ENCODE data around the gene SEC11A. TPM values are rescaled to one million over a fixed set of nuclear protein-coding genes. Genes with fewer than 3 reads are reported as not detected.

Gene SEC11A
- total RNA-seq, 1 donor from 2014 or later = 589 TPM

- no peaks in the 10 kb centered on the region for H3K79me2 ChIP-seq (ENCODE audit: low read depth)
- H3K27me3 Mint-ChIP-seq (ENCODE audit: insufficient read depth, low read depth) = no peaks in the 10 kb centered on the region
- H3K9ac ChIP-seq = no peak overlapping the region
- no peak for DNase-seq (ENCODE audit: low spot score)
- H3K9me3 Mint-ChIP-seq = no peaks in the 10 kb centered on the region
- no peak overlapping the region for H3K27ac ChIP-seq
- no peaks in the 10 kb centered on the region for H3K9me3 ChIP-seq (ENCODE audit: low read depth)
- H3F3A ChIP-seq (ENCODE audit: low read depth) = peaks cover 12% of the 10 kb centered on the region
- H3K27ac Mint-ChIP-seq = no peak overlapping the region
- H3K36me3 ChIP-seq = no peaks in the 10 kb centered on the region
- peaks cover 26% of the 10 kb centered on the region for H3K4me1 Mint-ChIP-seq
- peaks cover 12% of the 10 kb centered on the region for H3K36me3 Mint-ChIP-seq
- TF ChIP-seq CTCF (IDR thresholded peaks at IDR 0.05) = no peak
- TF ChIP-seq EZH2phosphoT487 (IDR thresholded peaks at IDR 0.05) = no peak
- TF ChIP-seq EZH2 (IDR thresholded peaks at IDR 0.05) = no peak
- H3K4me1 ChIP-seq = peaks cover 12% of the 10 kb centered on the region
- H3K4me2 ChIP-seq = peak overlapping the region; percentile 93
- H4K20me1 ChIP-seq (ENCODE audit: low read depth) = peaks cover 24% of the 10 kb centered on the region
- H3K27me3 ChIP-seq = peaks cover 48% of the 10 kb centered on the region
- peak overlapping the region; percentile 95 for H2AFZ ChIP-seq (replicated peaks)
- peak overlapping the region; percentile 75 for H3K4me3 ChIP-seq
- H3K4me3 Mint-ChIP-seq = peak overlapping the region; percentile 89
Observed at GRCh38 chr15:84631706-84632272, 84.2 kb downstream of the SEC11A start.

GRCh38 chr15:84629033-84629432 is 86.9 kb downstream of the SEC11A start:
- no peak overlapping the region for H3K4me3 ChIP-seq
- no peaks in the 10 kb centered on the region for H3K36me3 ChIP-seq
- Mint-ChIP-seq H3K27ac (no peak overlapping the region), H3K27me3 (ENCODE audit: insufficient read depth, low read depth) (no peaks in the 10 kb centered on the region), H3K36me3 (peaks cover 18% of the 10 kb centered on the region), H3K4me1 (peaks cover 18% of the 10 kb centered on the region), H3K4me3 (no peak overlapping the region), H3K9me3 (peaks cover 5% of the 10 kb centered on the region)
- H3K27ac ChIP-seq = no peak overlapping the region
- H3K79me2 ChIP-seq (ENCODE audit: low read depth) = no peaks in the 10 kb centered on the region
- peaks cover 6% of the 10 kb centered on the region for H3K4me1 ChIP-seq
- TF ChIP-seq EZH2 (IDR thresholded peaks at IDR 0.05) (no peak), EZH2phosphoT487 (IDR thresholded peaks at IDR 0.05) (no peak), CTCF (IDR thresholded peaks at IDR 0.05) (no peak)
- no peak overlapping the region for H3K4me2 ChIP-seq
- no peak overlapping the region for H2AFZ ChIP-seq (replicated peaks)
- peaks cover 10% of the 10 kb centered on the region for H4K20me1 ChIP-seq (ENCODE audit: low read depth)
- peaks cover 26% of the 10 kb centered on the region for H3K27me3 ChIP-seq
- H3F3A ChIP-seq (ENCODE audit: low read depth) = peaks cover 6% of the 10 kb centered on the region
- no peak overlapping the region for H3K9ac ChIP-seq
- H3K9me3 ChIP-seq (ENCODE audit: low read depth) = no peaks in the 10 kb centered on the region
- no peak for DNase-seq (ENCODE audit: low spot score)

GRCh38 chr15:84625123-84625522 is 90.8 kb downstream of the SEC11A start:
- H3K4me1 Mint-ChIP-seq = no peaks in the 10 kb centered on the region
- H3K27me3 Mint-ChIP-seq (ENCODE audit: insufficient read depth, low read depth) = no peaks in the 10 kb centered on the region
- no peak for DNase-seq (ENCODE audit: low spot score)
- H4K20me1 ChIP-seq (ENCODE audit: low read depth) = no peaks in the 10 kb centered on the region
- H3F3A ChIP-seq (ENCODE audit: low read depth) = no peaks in the 10 kb centered on the region
- H3K27ac Mint-ChIP-seq = no peak overlapping the region
- H3K4me3 ChIP-seq = no peak overlapping the region
- no peak overlapping the region for H3K9ac ChIP-seq
- peaks cover 48% of the 10 kb centered on the region for H3K36me3 Mint-ChIP-seq
- H3K36me3 ChIP-seq = peaks cover 7% of the 10 kb centered on the region
- H3K27ac ChIP-seq = no peak overlapping the region
- H3K79me2 ChIP-seq (ENCODE audit: low read depth) = no peaks in the 10 kb centered on the region
- H2AFZ ChIP-seq (replicated peaks) = no peak overlapping the region
- H3K4me3 Mint-ChIP-seq = no peak overlapping the region
- TF ChIP-seq CTCF (IDR thresholded peaks at IDR 0.05) (no peak), EZH2 (IDR thresholded peaks at IDR 0.05) (no peak), EZH2phosphoT487 (IDR thresholded peaks at IDR 0.05) (no peak)
- H3K9me3 ChIP-seq (ENCODE audit: low read depth) = peaks cover 9% of the 10 kb centered on the region
- no peaks in the 10 kb centered on the region for H3K4me1 ChIP-seq
- peaks cover 35% of the 10 kb centered on the region for H3K9me3 Mint-ChIP-seq
- no peaks in the 10 kb centered on the region for H3K27me3 ChIP-seq
- H3K4me2 ChIP-seq = no peak overlapping the region

Measured in neural progenitor cell (in vitro differentiated cells).